Subcutaneous abdominal adipose tissue (tissue), 5 donors: ENCODE measurements around the gene MRPL1.

Experiments used
- H3K27ac ChIP-seq: one replicate; pipeline ENCODE4 v1.7.0; 2013; ENCODE audit warnings: low read depth, mild to moderate bottlenecking, inconsistent platforms, low read length, moderate library complexity
- H3K27me3 ChIP-seq, 5 donors: one replicate each; pipeline ENCODE4 v1.7.0; 2013; ENCODE audit warnings: low read length in 5 of 5, inconsistent platforms in 1 of 5; ENCODE audit not compliant: control insufficient read depth in 5 of 5, insufficient read depth in 4 of 5
- H3K36me3 ChIP-seq, 5 donors: one replicate each; pipeline ENCODE4 v1.7.0; 2013; ENCODE audit warnings: low read length in 5 of 5; ENCODE audit not compliant: control insufficient read depth in 5 of 5, insufficient read depth in 5 of 5
- H3K4me1 ChIP-seq, 5 donors: one replicate each; pipeline ENCODE4 v1.7.0; 2013; ENCODE audit warnings: low read length in 5 of 5, mild to moderate bottlenecking in 3 of 5, moderate library complexity in 1 of 5; ENCODE audit not compliant: control insufficient read depth in 5 of 5, insufficient read depth in 5 of 5
- H3K4me3 ChIP-seq, 5 donors: one replicate each; pipeline ENCODE4 v1.7.0; 2013; ENCODE audit warnings: low read length in 5 of 5, low read depth in 1 of 5
- H3K9ac ChIP-seq, 5 donors: one replicate each; pipeline ENCODE4 v1.7.0; 2013; ENCODE audit warnings: low read length in 5 of 5, mild to moderate bottlenecking in 4 of 5, moderate library complexity in 3 of 5
- H3K9me3 ChIP-seq, 5 donors: one replicate each; pipeline ENCODE4 v1.7.0; 2013; ENCODE audit warnings: low read length in 5 of 5; ENCODE audit not compliant: control insufficient read depth in 5 of 5
- donor health status: healthy.
- donor health status: healthy.
- donor health status: healthy.
- donor health status: healthy.
- donor health status: healthy.

MRPL1 gene

GRCh38 chr4:77862478-77863216 lies at the start of gene MRPL1:
Gene MRPL1, plus strand, starts transcription at chr4:77862830. Its CDS starts 19 bp downstream, at chr4:77862849.
- Histone ChIP-seq H3K9ac (peak within 1 kb of the TSS; percentile 79 to 99 (median 93)), H3K27me3 (no peaks in the 10 kb centered on the region), H3K27ac (peak within 1 kb of the TSS; percentile 96), H3K9me3 (no peaks in the 10 kb centered on the region), H3K4me3 (peak within 1 kb of the TSS; percentile 85 to 99 (median 98)), H3K36me3 (peaks cover 0 to 8% (median 0%) of the 10 kb centered on the region in 5 donors), H3K4me1 (peaks cover 2 to 23% (median 16%) of the 10 kb centered on the region in 5 donors)

GRCh38 chr4:77815636-77816035 lies 47.0 kb upstream of the MRPL1 start:
- H3K9me3 ChIP-seq: no peaks in the 10 kb centered on the region
- H3K4me1 ChIP-seq: peaks cover 3 to 16% (median 15%) of the 10 kb centered on the region in 5 donors
- no peak overlapping the region for H3K4me3 ChIP-seq
- H3K9ac ChIP-seq: no peak overlapping the region
- no peaks in the 10 kb centered on the region for H3K27me3 ChIP-seq
- no peak overlapping the region for H3K27ac ChIP-seq
- H3K36me3 ChIP-seq: no peaks in the 10 kb centered on the region

GRCh38 chr4:77816546-77816945 lies 46.1 kb upstream of the MRPL1 start:
- Histone ChIP-seq H3K9ac (no peak overlapping the region), H3K27ac (peak overlapping the region; percentile 18)

GRCh38 chr4:77817304-77818072 lies 45.1 kb upstream of the MRPL1 start:
- Histone ChIP-seq H3K27me3 (no peaks in the 10 kb centered on the region), H3K4me3 (peak overlapping the region; percentile 86 to 96 (median 89)), H3K4me1 (peaks cover 7 to 31% (median 24%) of the 10 kb centered on the region in 5 donors), H3K9me3 (no peaks in the 10 kb centered on the region), H3K36me3 (no peaks in the 10 kb centered on the region), H3K27ac (peak overlapping the region; percentile 79), H3K9ac (peak overlapping the region; percentile 48 to 90 (median 76))

More at GRCh38 chr4:77816546-77816945, 46.1 kb upstream of the MRPL1 start:
- Histone ChIP-seq H3K9me3 (no peaks in the 10 kb centered on the region), H3K4me3 (no peak overlapping the region), H3K4me1 (peaks cover 7 to 25% (median 24%) of the 10 kb centered on the region in 5 donors), H3K27me3 (no peaks in the 10 kb centered on the region), H3K36me3 (no peaks in the 10 kb centered on the region)

GRCh38 chr4:77818073-77818601 lies 44.5 kb upstream of the MRPL1 start:
- Histone ChIP-seq H3K36me3 (no peaks in the 10 kb centered on the region), H3K27me3 (no peaks in the 10 kb centered on the region), H3K4me3 (peak overlapping the region; percentile 86 to 96 (median 89)), H3K4me1 (peaks cover 7 to 31% (median 24%) of the 10 kb centered on the region in 5 donors), H3K9ac (peak overlapping the region; percentile 48 to 90 (median 76)), H3K9me3 (no peaks in the 10 kb centered on the region), H3K27ac (peak overlapping the region; percentile 79)

GRCh38 chr4:77818602-77819403 lies 43.8 kb upstream of the MRPL1 start, which contains the start of gene CNOT6L:
Gene CNOT6L, minus strand, starts transcription at chr4:77819368. Its CDS starts 60 bp downstream, at chr4:77819308.
- H3K36me3 ChIP-seq: no peaks in the 10 kb centered on the region
- peaks cover 7 to 28% (median 24%) of the 10 kb centered on the region in 5 donors for H3K4me1 ChIP-seq
- no peaks in the 10 kb centered on the region for H3K27me3 ChIP-seq
- no peaks in the 10 kb centered on the region for H3K9me3 ChIP-seq
- H3K27ac ChIP-seq: peak within 1 kb of the TSS; percentile 91
- H3K4me3 ChIP-seq: peak within 1 kb of the TSS; percentile 86 to 96 (median 90)
- peak within 1 kb of the TSS; percentile 48 to 95 (median 91) for H3K9ac ChIP-seq

- Histone ChIP-seq H3K27me3 (no peaks in the 10 kb centered on the region), H3K4me1 (peaks cover 7 to 28% (median 21%) of the 10 kb centered on the region in 5 donors), H3K27ac (peak overlapping the region; percentile 91), H3K4me3 (peak overlapping the region; percentile 79 to 96 (median 89)), H3K36me3 (no peaks in the 10 kb centered on the region), H3K9me3 (no peaks in the 10 kb centered on the region), H3K9ac (peak overlapping the region in 4 of 5 donors; percentile 86 to 95 (median 92))
These were observed 43.2 kb upstream of the MRPL1 start for GRCh38 chr4:77819404-77819842.

- Histone ChIP-seq H3K36me3 (no peaks in the 10 kb centered on the region), H3K27ac (peak overlapping the region; percentile 91), H3K4me1 (peaks cover 7 to 28% (median 21%) of the 10 kb centered on the region in 5 donors), H3K27me3 (no peaks in the 10 kb centered on the region), H3K4me3 (peak overlapping the region; percentile 80 to 94 (median 92)), H3K9ac (peak overlapping the region; percentile 79 to 95 (median 91)), H3K9me3 (no peaks in the 10 kb centered on the region)
These were observed 42.6 kb upstream of the MRPL1 start for GRCh38 chr4:77819843-77820648.
